CD4-positive, alpha-beta T cell treated with Interleukin-15 for 4 hours (primary cell): ENCODE results near the gene IFITM5.

Experiments used
- DNase-seq: peaks from one replicate; pipeline ENCODE4 v3.0.0-alpha.2; 2020; ENCODE audit warnings: low spot score

IFITM5 gene

GRCh38 chr11:266676-267439, 32.5 kb downstream of the IFITM5 start:
- peak; percentile 41 for DNase-seq

GRCh38 chr11:261624-262023, 37.7 kb downstream of the IFITM5 start:
- no peak for DNase-seq

- DNase-seq: no peak
Measured at GRCh38 chr11:259413-259812, 39.9 kb downstream of the IFITM5 start.

GRCh38 chr11:257766-258493, 41.4 kb downstream of the IFITM5 start:
- DNase-seq: no peak

GRCh38 chr11:256952-257737, 42.2 kb downstream of the IFITM5 start:
- DNase-seq: no peak

- DNase-seq: no peak
Measured at GRCh38 chr11:255816-256215, 43.5 kb downstream of the IFITM5 start.

GRCh38 chr11:255176-255575, 44.1 kb downstream of the IFITM5 start:
- DNase-seq: no peak

GRCh38 chr11:253886-254270, 45.4 kb downstream of the IFITM5 start:
- DNase-seq: no peak

GRCh38 chr11:253160-253885, 46.0 kb downstream of the IFITM5 start:
- DNase-seq: no peak

- no peak for DNase-seq
Measured at GRCh38 chr11:252666-253065, 46.7 kb downstream of the IFITM5 start.

GRCh38 chr11:251550-251949, 47.8 kb downstream of the IFITM5 start:
- DNase-seq: no peak

GRCh38 chr11:250740-251299, 48.5 kb downstream of the IFITM5 start:
- peak; percentile 82 for DNase-seq

- no peak for DNase-seq
Measured at GRCh38 chr11:250274-250673, 49.1 kb downstream of the IFITM5 start.

- DNase-seq: no peak
Measured at GRCh38 chr11:249062-249461, 50.3 kb downstream of the IFITM5 start.
